ENCODE data around the gene LARGE1. TPM values are rescaled to one million over a fixed set of nuclear protein-coding genes. Genes with fewer than 3 reads are reported as not detected.

LARGE1 gene
- total RNA-seq, 1 experiment from 2014 or later: 30.7 TPM

DNA sequence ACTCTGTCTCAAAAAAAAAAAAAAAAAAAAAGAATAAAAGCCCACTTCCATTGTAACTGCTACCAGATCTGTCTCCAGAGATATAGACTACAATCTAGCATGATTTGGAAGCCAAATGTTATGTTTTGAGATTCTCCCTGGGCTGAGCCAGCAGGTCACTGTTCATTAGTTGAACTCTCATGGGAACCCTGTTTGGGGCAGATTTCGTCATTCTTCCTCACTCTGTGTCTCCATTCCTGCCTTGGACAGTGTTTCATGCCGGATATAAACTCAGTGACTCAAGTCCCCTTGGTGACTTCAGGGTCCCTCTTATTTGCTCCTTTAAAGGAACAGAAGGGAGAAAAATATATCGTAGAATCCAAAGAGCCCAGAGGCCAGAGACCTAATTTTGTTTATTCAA lies 378.1 kb downstream of the LARGE1 start:
- DNase-seq: no peak
- no peaks in the 10 kb centered on the region for H3K27me3 ChIP-seq (ENCODE audit: control insufficient read depth, insufficient read depth, low read length)
- no peak overlapping the region for H3K4me3 ChIP-seq (ENCODE audit: insufficient read depth, low read depth, low read length)
- no peaks in the 10 kb centered on the region for H3K36me3 ChIP-seq (replicated peaks; ENCODE audit: control insufficient read depth, insufficient read depth, low read length)

- Histone ChIP-seq H3K27me3 (ENCODE audit: control insufficient read depth, insufficient read depth, low read length) (no peaks in the 10 kb centered on the region), H3K4me3 (ENCODE audit: insufficient read depth, low read depth, low read length) (no peak overlapping the region), H3K36me3 (replicated peaks; ENCODE audit: control insufficient read depth, insufficient read depth, low read length) (no peaks in the 10 kb centered on the region)
- DNase-seq: no peak
Observed at GRCh38 chr22:33539902-33540751, 380.1 kb downstream of the LARGE1 start.

DNA sequence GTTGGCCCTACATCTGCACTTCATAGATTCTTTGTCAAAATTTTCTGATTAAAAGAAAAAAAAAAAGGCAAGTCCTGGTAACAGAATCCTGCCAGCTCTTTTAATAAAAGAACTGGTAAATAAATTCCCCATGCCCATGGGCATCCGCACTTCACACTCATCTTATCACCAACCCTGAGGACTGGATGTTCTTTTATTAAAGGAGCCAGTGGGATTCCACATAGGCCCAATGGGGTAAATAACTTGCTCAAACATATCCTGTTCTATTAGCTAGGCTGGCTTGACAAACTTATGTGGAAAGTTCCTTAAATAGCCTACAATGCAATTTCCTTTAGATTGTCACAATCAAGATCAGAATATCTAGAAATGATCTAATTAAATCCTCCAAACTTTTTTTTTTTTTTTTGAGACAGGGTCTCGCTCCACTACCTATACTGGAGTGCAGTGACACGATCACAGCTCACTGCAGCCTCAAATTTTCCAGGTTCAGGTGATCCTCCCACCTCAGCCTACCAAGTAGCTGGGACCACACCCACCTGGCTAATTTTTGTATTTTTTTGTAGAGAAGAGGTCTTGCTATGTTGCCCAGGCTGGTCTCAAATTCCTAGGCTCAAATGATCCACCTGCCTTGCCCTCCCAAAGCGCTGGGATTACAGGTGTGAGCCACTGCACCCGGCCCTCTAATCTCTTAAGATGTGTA lies 380.9 kb downstream of the LARGE1 start:
- Histone ChIP-seq H3K4me3 (ENCODE audit: insufficient read depth, low read depth, low read length) (no peak overlapping the region), H3K36me3 (replicated peaks; ENCODE audit: control insufficient read depth, insufficient read depth, low read length) (no peaks in the 10 kb centered on the region), H3K27me3 (ENCODE audit: control insufficient read depth, insufficient read depth, low read length) (no peaks in the 10 kb centered on the region)
- DNase-seq: no peak

GRCh38 chr22:33538277-33538885 lies 381.9 kb downstream of the LARGE1 start:
- Histone ChIP-seq H3K4me3 (ENCODE audit: insufficient read depth, low read depth, low read length) (no peak overlapping the region), H3K27me3 (ENCODE audit: control insufficient read depth, insufficient read depth, low read length) (no peaks in the 10 kb centered on the region), H3K36me3 (replicated peaks; ENCODE audit: control insufficient read depth, insufficient read depth, low read length) (no peaks in the 10 kb centered on the region)
- DNase-seq: no peak

DNA sequence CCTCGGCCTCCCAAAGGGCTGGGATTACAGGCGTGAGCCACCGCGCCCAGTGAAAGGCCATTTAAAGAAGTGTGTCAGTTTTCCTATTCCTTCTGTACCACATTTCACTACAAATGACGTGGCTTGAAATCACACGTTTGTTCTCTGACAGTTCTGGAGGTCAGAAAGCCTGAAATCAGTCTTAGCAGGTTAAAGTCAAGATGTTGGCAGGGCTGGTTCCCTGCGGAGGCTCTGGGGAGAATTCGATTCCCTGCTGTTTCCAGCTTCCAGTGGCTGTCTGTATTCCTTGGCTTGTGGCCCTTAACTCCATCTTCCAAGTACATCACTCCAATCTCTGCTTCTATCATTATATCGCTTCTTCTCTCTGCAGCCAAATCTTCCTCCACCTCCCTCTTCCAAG lies 383.2 kb downstream of the LARGE1 start:
- no peaks in the 10 kb centered on the region for H3K36me3 ChIP-seq (replicated peaks; ENCODE audit: control insufficient read depth, insufficient read depth, low read length)
- DNase-seq: no peak
- no peak overlapping the region for H3K4me3 ChIP-seq (ENCODE audit: insufficient read depth, low read depth, low read length)
- no peaks in the 10 kb centered on the region for H3K27me3 ChIP-seq (ENCODE audit: control insufficient read depth, insufficient read depth, low read length)

- Histone ChIP-seq H3K27me3 (ENCODE audit: control insufficient read depth, insufficient read depth, low read length) (no peaks in the 10 kb centered on the region), H3K36me3 (replicated peaks; ENCODE audit: control insufficient read depth, insufficient read depth, low read length) (no peaks in the 10 kb centered on the region), H3K4me3 (ENCODE audit: insufficient read depth, low read depth, low read length) (no peak overlapping the region)
- no peak for DNase-seq
Observed at GRCh38 chr22:33535937-33536875, 384.1 kb downstream of the LARGE1 start.

GRCh38 chr22:33529424-33530113 lies 390.7 kb downstream of the LARGE1 start:
- no peak for DNase-seq
- Histone ChIP-seq H3K4me3 (ENCODE audit: insufficient read depth, low read depth, low read length) (no peak overlapping the region), H3K36me3 (replicated peaks; ENCODE audit: control insufficient read depth, insufficient read depth, low read length) (no peaks in the 10 kb centered on the region), H3K27me3 (ENCODE audit: control insufficient read depth, insufficient read depth, low read length) (no peaks in the 10 kb centered on the region)

GRCh38 chr22:33528183-33528582 lies 392.1 kb downstream of the LARGE1 start:
- DNase-seq: no peak
- no peaks in the 10 kb centered on the region for H3K36me3 ChIP-seq (replicated peaks; ENCODE audit: control insufficient read depth, insufficient read depth, low read length)
- H3K27me3 ChIP-seq (ENCODE audit: control insufficient read depth, insufficient read depth, low read length): no peaks in the 10 kb centered on the region
- H3K4me3 ChIP-seq (ENCODE audit: insufficient read depth, low read depth, low read length): no peak overlapping the region

DNA sequence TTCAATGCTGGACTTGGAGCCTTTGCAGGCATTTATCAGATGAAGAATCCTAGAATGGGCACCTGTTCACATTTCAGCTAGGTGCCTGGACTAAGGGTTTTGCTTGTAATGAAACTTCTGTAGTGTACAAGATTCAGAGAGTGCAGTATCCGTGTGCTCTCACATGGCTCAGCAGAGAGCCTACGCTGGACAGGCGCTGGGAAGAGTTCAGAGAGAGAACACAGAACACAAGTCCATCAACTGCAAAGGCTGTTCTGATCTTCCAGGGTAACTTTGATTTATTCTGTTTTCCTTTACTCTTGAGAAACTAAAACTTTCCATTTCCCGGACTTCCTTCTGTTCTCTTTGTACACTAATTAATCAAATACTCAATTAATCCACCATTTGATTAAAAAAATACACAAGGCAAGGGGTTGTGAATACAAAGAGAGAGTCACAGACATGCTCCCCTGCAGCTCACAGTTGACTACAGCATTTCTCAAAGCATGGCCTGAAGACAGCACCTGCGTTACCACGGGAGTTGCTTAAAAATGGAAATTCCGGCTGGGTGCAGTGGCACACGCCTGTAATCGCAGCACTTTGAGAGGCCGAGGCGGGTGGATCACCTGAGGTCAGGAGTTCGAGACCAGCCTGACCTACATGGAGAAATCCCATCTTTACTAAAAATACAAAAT lies 393.7 kb downstream of the LARGE1 start:
- H3K36me3 ChIP-seq (replicated peaks; ENCODE audit: control insufficient read depth, insufficient read depth, low read length): no peaks in the 10 kb centered on the region
- no peak overlapping the region for H3K4me3 ChIP-seq (ENCODE audit: insufficient read depth, low read depth, low read length)
- no peak for DNase-seq
- no peaks in the 10 kb centered on the region for H3K27me3 ChIP-seq (ENCODE audit: control insufficient read depth, insufficient read depth, low read length)

- no peak overlapping the region for H3K4me3 ChIP-seq (ENCODE audit: insufficient read depth, low read depth, low read length)
- no peaks in the 10 kb centered on the region for H3K27me3 ChIP-seq (ENCODE audit: control insufficient read depth, insufficient read depth, low read length)
- H3K36me3 ChIP-seq (replicated peaks; ENCODE audit: control insufficient read depth, insufficient read depth, low read length): no peaks in the 10 kb centered on the region
- DNase-seq: no peak
Observed at GRCh38 chr22:33524511-33525260, 395.6 kb downstream of the LARGE1 start.

DNA sequence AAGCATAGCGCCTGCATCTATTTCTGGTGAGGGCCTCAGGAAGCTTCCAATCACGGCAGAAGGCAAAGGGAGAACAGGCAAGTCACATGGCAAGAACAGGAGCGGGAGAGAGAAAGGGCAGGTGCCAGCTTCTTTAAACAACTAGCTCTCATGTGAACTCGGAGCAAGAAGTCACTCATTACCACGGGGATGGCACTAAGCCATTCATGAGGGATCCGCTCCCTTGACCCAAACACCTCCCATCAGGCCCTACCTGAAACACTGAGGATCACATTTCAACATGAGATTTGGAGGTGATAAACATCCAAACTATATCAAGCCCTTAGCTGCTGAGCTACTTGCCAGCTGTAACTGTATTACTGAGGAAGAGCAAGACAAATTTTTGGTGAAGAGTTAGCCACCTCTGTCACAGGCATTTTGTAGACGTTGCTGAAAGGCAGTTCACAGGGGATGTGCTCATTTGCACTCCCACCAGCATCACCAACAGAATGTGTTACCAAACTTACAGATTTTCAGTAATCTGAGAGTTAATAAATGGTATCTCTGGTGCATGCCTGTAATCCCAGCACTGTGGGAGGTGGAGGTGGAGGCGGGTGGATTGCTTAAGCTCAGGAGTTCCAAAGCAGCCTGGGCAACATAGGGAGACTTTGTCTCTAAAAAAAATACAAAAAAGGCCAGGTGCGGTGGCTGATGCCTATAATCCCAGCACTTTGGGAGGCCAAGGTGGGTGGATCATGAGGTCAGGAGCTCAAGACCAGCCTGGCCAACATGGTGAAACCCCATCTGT lies 398.2 kb downstream of the LARGE1 start:
- H3K36me3 ChIP-seq (replicated peaks; ENCODE audit: control insufficient read depth, insufficient read depth, low read length): no peaks in the 10 kb centered on the region
- H3K4me3 ChIP-seq (ENCODE audit: insufficient read depth, low read depth, low read length): no peak overlapping the region

More for the DNA sequence above, 398.2 kb downstream of the LARGE1 start:
- DNase-seq: no peak
- H3K27me3 ChIP-seq (ENCODE audit: control insufficient read depth, insufficient read depth, low read length): no peaks in the 10 kb centered on the region

All from H7 (cell line).